Measurements from ENCODE around the gene LRRC45.

LRRC45 gene

GRCh38 chr17:82028246-82028645 lies 5.1 kb downstream of the LRRC45 start:
- no peak for DNase-seq (ENCODE audit: low read depth)
- no peak for TF ChIP-seq CTCF (IDR thresholded peaks at IDR 0.05; ENCODE audit: insufficient read depth, low read depth, low read length, missing control alignments)
- no peak overlapping the region for H3K4me3 ChIP-seq (ENCODE audit: low read depth, low read length)

- H3K4me3 ChIP-seq (ENCODE audit: low read depth, low read length), result no peak overlapping the region
- no peak for DNase-seq (ENCODE audit: low read depth)
- no peak for TF ChIP-seq CTCF (IDR thresholded peaks at IDR 0.05; ENCODE audit: insufficient read depth, low read depth, low read length, missing control alignments)
Measured at GRCh38 chr17:82028966-82029365, 5.9 kb downstream of the LRRC45 start.

- no peak for TF ChIP-seq CTCF (IDR thresholded peaks at IDR 0.05; ENCODE audit: insufficient read depth, low read depth, low read length, missing control alignments)
- H3K4me3 ChIP-seq (ENCODE audit: low read depth, low read length), result no peak overlapping the region
- no peak for DNase-seq (ENCODE audit: low read depth)
Measured at GRCh38 chr17:82029391-82029790, 6.3 kb downstream of the LRRC45 start.

- TF ChIP-seq CTCF (IDR thresholded peaks at IDR 0.05; ENCODE audit: insufficient read depth, low read depth, low read length, missing control alignments), result no peak
- H3K4me3 ChIP-seq (ENCODE audit: low read depth, low read length), result no peak overlapping the region
- DNase-seq (ENCODE audit: low read depth), result no peak
Measured at GRCh38 chr17:82029990-82030469, 6.9 kb downstream of the LRRC45 start.

- H3K4me3 ChIP-seq (ENCODE audit: low read depth, low read length), result peak overlapping the region; percentile 44
- peak; percentile 80 for DNase-seq (ENCODE audit: low read depth)
- TF ChIP-seq CTCF (IDR thresholded peaks at IDR 0.05; ENCODE audit: insufficient read depth, low read depth, low read length, missing control alignments), result peak; percentile 93
Measured at GRCh38 chr17:82030470-82031302, 7.6 kb downstream of the LRRC45 start.

- DNase-seq (ENCODE audit: low read depth), result peak; percentile 36
- TF ChIP-seq CTCF (IDR thresholded peaks at IDR 0.05; ENCODE audit: insufficient read depth, low read depth, low read length, missing control alignments), result no peak
- H3K4me3 ChIP-seq (ENCODE audit: low read depth, low read length), result peak within 1 kb of the TSS; percentile 44
Measured at GRCh38 chr17:82031303-82031884, 8.3 kb downstream of the LRRC45 start, which contains the start of gene RAC3. RAC3 (plus strand) TSS chr17:82031678; CDS start chr17:82031762, 84 bp downstream.
